Neutrophil (primary cell): ENCODE data around the gene LRIT2.
"Not testable (repeated sequence)": the region's sequence is repeated elsewhere in the genome, so short reads cannot be mapped to it uniquely, and the experiment has no call there.

Experiments
- H3K27ac ChIP-seq: fragments of 200-600 bp; sonication (generic); 2 replicates; pipeline ENCODE4 v1.5.1; 2016; ENCODE audit warnings: mild to moderate bottlenecking, moderate library complexity
- H3K27me3 ChIP-seq: fragments of 200-600 bp; sonication (generic); 2 replicates; pipeline ENCODE4 v1.6.0; 2016; ENCODE audit warnings: mild to moderate bottlenecking
- H3K36me3 ChIP-seq: fragments of 200-600 bp; sonication (generic); 2 replicates; pipeline ENCODE4 v1.5.1; 2017
- H3K4me1 ChIP-seq, 2 experiments: fragments of 200-600 bp in 1 of 2; sonication (generic) in 1 of 2; 1 replicate in 1 of 2; 2 replicates in 1 of 2; pipeline versions ENCODE4 v1.5.1 to v1.6.1; 2013 to 2016; ENCODE audit warnings: low read depth in 1 of 2, low read length in 1 of 2, mild to moderate bottlenecking in 1 of 2, moderate library complexity in 1 of 2; ENCODE audit not compliant: control insufficient read depth in 1 of 2, insufficient read depth in 1 of 2
- H3K4me3 ChIP-seq, 2 experiments: fragments of 200-600 bp in 1 of 2; sonication (generic) in 1 of 2; 1 replicate in 1 of 2; 2 replicates in 1 of 2; pipeline ENCODE4 v1.5.1; 2013 to 2016; ENCODE audit warnings: low read depth in 1 of 2, low read length in 1 of 2, mild to moderate bottlenecking in 1 of 2, moderate library complexity in 1 of 2
- H3K9me3 ChIP-seq: fragments of 200-600 bp; sonication (generic); 2 replicates; pipeline ENCODE4 v1.5.1; 2016
- TF ChIP-seq, protein P1 (sequence below): fragments of 200-600 bp; sonication (generic); IDR thresholded peaks from 2 replicates; pipeline ENCODE4 v1.5.1; 2016; ENCODE audit warnings: antibody characterized with exemption

The LRIT2 gene

DNA sequence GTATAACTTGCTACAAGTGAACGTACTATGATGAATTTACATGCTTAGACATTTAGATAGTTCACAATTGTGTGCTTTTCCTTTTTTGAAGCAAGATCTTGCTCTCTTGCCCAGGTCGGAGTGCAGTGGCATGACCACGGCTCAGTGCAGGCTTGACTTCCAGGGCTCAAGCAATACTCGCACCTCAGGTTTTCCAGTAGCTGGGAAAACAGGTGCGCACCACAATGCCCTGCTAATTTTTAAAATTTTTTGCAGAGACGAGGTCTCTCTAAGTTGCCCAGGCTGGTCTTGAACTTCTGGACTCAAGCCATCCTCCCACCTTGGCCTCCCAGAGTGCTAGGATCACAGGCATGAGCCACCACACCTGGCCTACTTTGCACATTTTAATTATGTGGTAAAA, 49.9 kb downstream of the LRIT2 start:
- Histone ChIP-seq H3K4me3 (no peak overlapping the region), H3K4me1 (no peaks in the 10 kb centered on the region), H3K27me3 (no peaks in the 10 kb centered on the region)

DNA sequence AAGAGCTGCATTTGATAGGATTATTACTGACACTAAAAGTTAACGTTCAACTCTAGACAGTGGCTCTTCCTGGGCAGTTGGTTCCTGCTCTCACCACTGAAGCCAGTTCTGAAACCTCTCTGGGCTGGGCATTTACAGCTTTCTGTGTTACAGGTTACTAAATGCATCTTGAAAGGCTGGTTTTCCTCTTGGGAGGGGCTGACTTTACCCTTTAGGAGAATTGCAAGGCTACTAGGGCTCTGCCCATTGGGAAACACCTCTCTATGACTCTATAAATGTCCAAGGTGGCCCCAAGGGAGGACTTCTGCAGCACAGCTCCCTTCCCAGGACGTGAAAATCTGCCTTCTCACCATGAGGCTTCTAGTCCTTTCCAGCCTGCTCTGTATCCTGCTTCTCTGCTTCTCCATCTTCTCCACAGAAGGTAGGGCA, 51.8 kb downstream of the LRIT2 start, which contains the start of gene GPR15LG:
GPR15LG (plus strand) TSS at position 301 of the 429 bp plus-strand sequence; CDS start at position 352, 51 bp downstream.
- TF ChIP-seq, protein P1, sequence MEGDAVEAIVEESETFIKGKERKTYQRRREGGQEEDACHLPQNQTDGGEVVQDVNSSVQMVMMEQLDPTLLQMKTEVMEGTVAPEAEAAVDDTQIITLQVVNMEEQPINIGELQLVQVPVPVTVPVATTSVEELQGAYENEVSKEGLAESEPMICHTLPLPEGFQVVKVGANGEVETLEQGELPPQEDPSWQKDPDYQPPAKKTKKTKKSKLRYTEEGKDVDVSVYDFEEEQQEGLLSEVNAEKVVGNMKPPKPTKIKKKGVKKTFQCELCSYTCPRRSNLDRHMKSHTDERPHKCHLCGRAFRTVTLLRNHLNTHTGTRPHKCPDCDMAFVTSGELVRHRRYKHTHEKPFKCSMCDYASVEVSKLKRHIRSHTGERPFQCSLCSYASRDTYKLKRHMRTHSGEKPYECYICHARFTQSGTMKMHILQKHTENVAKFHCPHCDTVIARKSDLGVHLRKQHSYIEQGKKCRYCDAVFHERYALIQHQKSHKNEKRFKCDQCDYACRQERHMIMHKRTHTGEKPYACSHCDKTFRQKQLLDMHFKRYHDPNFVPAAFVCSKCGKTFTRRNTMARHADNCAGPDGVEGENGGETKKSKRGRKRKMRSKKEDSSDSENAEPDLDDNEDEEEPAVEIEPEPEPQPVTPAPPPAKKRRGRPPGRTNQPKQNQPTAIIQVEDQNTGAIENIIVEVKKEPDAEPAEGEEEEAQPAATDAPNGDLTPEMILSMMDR, result no peak
- no peak within 1 kb of the TSS for H3K27ac ChIP-seq
- no peaks in the 10 kb centered on the region for H3K9me3 ChIP-seq
- H3K36me3 ChIP-seq, result no peaks in the 10 kb centered on the region
- no peaks in the 10 kb centered on the region for H3K4me1 ChIP-seq
- H3K27me3 ChIP-seq, result no peaks in the 10 kb centered on the region
- no peak within 1 kb of the TSS for H3K4me3 ChIP-seq

More for the DNA sequence above, 49.9 kb downstream of the LRIT2 start:
- no peak overlapping the region for H3K27ac ChIP-seq
- H3K9me3 ChIP-seq, result no peaks in the 10 kb centered on the region
- TF ChIP-seq, protein P1, result no peak
- H3K36me3 ChIP-seq, result no peaks in the 10 kb centered on the region

DNA sequence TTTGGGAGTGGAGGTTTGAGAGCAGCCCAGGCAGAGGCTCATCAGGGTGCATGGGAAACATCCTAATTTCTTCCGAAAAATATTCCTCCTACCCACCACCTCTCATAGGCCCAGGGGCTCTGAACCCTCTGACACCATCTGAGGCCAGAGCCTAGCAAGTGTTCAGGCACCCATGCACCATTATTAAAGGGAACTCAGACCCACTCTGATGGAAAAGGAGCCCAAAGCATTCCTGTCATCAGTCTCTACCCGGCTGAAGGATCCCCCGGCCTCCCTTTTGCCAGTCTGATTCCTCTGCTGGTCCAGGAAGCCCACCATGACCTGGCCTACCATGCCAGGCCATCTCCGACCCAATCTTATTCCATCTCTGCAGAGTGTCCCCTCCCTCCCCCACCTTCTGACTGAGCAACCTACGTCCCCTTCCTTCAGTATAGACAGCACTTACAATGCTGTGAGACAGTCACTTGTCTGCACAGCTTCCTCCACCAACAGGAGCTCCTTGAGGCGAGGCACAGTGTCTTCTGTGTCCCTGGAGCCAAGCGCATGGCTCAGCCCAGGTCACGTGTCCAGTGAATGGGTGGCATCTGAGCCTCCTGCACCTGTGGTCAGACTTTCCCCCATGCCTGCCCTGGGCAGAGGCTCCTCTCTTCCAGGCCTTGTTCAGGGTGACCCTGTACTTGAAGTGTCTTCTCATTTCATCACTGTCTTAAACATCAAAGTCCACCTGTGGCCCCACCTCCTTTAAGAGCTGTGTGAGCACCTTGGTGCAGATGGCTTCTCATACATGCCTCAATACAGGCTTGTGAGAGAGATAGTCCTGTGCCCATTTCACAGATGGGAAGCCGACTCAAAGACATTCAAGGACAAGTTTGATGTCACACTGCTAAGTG, 52.6 kb downstream of the LRIT2 start:
- H3K27ac ChIP-seq, result no peak overlapping the region

DNA sequence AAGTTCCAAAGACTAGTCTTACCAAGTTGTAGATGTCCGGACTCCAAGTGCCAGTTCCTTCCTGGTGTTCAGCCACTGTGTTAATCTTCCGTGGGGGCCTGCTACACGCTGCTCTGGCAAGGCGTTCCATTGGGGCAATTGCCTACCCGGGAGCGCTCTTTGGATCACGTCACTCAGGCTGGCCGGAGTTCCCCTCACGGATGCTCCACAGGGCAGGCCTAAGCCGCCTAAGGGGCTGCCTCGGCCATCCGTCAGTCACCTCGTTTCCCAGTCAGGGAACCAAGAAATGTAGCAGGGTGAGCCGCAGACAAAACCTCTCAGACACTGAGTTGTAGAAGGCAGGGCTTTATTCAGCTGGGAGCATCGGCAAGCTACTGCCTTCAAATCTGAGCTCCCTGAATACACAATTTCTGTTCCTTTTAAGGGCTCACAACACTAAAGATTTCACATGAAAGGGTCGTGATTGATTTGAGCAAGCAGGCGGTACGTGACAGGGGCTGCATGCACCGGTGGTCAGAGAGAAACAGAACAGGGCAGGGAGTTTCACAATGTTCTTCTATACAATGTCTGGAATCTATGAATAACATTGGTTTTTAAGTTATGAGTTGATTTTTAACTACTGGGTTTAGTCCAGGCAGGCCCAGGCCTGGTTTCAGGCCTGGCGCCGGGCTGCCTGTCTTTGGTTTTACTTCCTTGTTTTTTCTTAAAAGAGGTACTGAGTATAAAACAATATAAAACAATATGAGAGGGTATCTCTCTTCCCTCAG, 53.5 kb downstream of the LRIT2 start:
- not testable (repeated sequence) for H3K27ac ChIP-seq, H3K9me3 ChIP-seq, H3K27me3 ChIP-seq, H3K4me3 ChIP-seq, H3K4me1 ChIP-seq, H3K36me3 ChIP-seq

More for the DNA sequence above, 52.6 kb downstream of the LRIT2 start:
- TF ChIP-seq, protein P1, result no peak
- Histone ChIP-seq H3K36me3 (no peaks in the 10 kb centered on the region), H3K9me3 (no peaks in the 10 kb centered on the region), H3K4me3 (no peak overlapping the region), H3K27me3 (no peaks in the 10 kb centered on the region), H3K4me1 (no peaks in the 10 kb centered on the region)

DNA sequence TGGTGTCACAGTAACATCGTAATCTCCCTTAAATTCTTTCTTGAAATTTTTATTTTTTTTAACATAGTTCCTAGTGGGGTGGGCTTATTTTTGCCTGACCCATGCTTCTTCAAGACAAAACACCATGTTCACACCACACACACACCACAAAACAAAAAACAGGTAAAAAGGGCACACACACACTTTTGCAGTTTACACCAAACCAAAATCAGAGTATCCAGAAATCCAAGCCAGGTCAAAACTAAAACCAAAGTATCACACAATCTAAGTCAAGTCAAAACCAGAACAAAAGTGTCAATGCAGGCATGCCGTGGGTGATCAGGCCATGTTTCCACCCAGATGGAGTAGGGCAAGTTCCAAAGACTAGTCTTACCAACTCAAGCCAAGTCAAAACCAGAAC, 54.1 kb downstream of the LRIT2 start:
- H3K4me1 ChIP-seq, H3K27me3 ChIP-seq, H3K36me3 ChIP-seq, H3K27ac ChIP-seq, H3K4me3 ChIP-seq, H3K9me3 ChIP-seq: not testable (repeated sequence)
